GM18502 (cell line): ENCODE measurements around the gene EDC3.

Experiments
- ATAC-seq: cut with Tn5 transposase; IDR thresholded peaks from one replicate; pipeline ENCODE4 v1.9.1; 2021; ENCODE audit warnings: mild to moderate bottlenecking; ENCODE audit not compliant: unreplicated experiment, poor library complexity

Gene EDC3

GRCh38 chr15:74592222-74592621, 103.6 kb downstream of the EDC3 start:
- ATAC-seq = no peak

- no peak for ATAC-seq
These were observed 106.0 kb downstream of the EDC3 start for GRCh38 chr15:74589826-74590225.

GRCh38 chr15:74585857-74586256, 110.0 kb downstream of the EDC3 start:
- ATAC-seq = no peak

GRCh38 chr15:74585191-74585590, 110.6 kb downstream of the EDC3 start:
- no peak for ATAC-seq

- no peak for ATAC-seq
These were observed 111.0 kb downstream of the EDC3 start for GRCh38 chr15:74584779-74585178.

- ATAC-seq = no peak
These were observed 111.6 kb downstream of the EDC3 start for GRCh38 chr15:74584204-74584603.
